ENCODE results near the gene IGSF22.
A peak's percentile ranks its signal among the peaks of the same experiment; 100 is the strongest.

IGSF22 gene

GRCh38 chr11:18739685-18740084, 13.7 kb upstream of the IGSF22 start:
- DNase-seq (ENCODE audit: low read depth), result no peak
- no peak for TF ChIP-seq CTCF (IDR thresholded peaks at IDR 0.05; ENCODE audit: insufficient read depth, low read depth, low read length, missing control alignments)
- no peak overlapping the region for H3K4me3 ChIP-seq (ENCODE audit: low read depth, low read length)

- no peak overlapping the region for H3K4me3 ChIP-seq (ENCODE audit: low read depth, low read length)
- no peak for TF ChIP-seq CTCF (IDR thresholded peaks at IDR 0.05; ENCODE audit: insufficient read depth, low read depth, low read length, missing control alignments)
- DNase-seq (ENCODE audit: low read depth), result no peak
Observed at GRCh38 chr11:18737642-18738041, 11.7 kb upstream of the IGSF22 start.

- no peak for DNase-seq (ENCODE audit: low read depth)
- H3K4me3 ChIP-seq (ENCODE audit: low read depth, low read length), result no peak overlapping the region
- TF ChIP-seq CTCF (IDR thresholded peaks at IDR 0.05; ENCODE audit: insufficient read depth, low read depth, low read length, missing control alignments), result no peak
Observed at GRCh38 chr11:18736590-18737148, 10.7 kb upstream of the IGSF22 start.

- no peak for TF ChIP-seq CTCF (IDR thresholded peaks at IDR 0.05; ENCODE audit: insufficient read depth, low read depth, low read length, missing control alignments)
- DNase-seq (ENCODE audit: low read depth), result no peak
- no peak overlapping the region for H3K4me3 ChIP-seq (ENCODE audit: low read depth, low read length)
Observed at GRCh38 chr11:18733202-18733601, 7.2 kb upstream of the IGSF22 start.

- peak; percentile 98 for TF ChIP-seq CTCF (IDR thresholded peaks at IDR 0.05; ENCODE audit: insufficient read depth, low read depth, low read length, missing control alignments)
- no peak overlapping the region for H3K4me3 ChIP-seq (ENCODE audit: low read depth, low read length)
- DNase-seq (ENCODE audit: low read depth), result peak; percentile 62
Observed at GRCh38 chr11:18731949-18732821, 6.2 kb upstream of the IGSF22 start.

- no peak overlapping the region for H3K4me3 ChIP-seq (ENCODE audit: low read depth, low read length)
- DNase-seq (ENCODE audit: low read depth), result peak; percentile 37
- TF ChIP-seq CTCF (IDR thresholded peaks at IDR 0.05; ENCODE audit: insufficient read depth, low read depth, low read length, missing control alignments), result no peak
Observed at GRCh38 chr11:18731441-18731840, 5.5 kb upstream of the IGSF22 start.

Measured in GM12865 (cell line).